G401 (cell line): Measurements from ENCODE around the gene C17orf107. TPM values are rescaled to one million over a fixed set of nuclear protein-coding genes. Genes with fewer than 3 reads are reported as not detected.
"Not testable (repeated sequence)": the region's sequence is repeated elsewhere in the genome, so short reads cannot be mapped to it uniquely, and the experiment has no call there.

ENCODE experiments used
- DNase-seq: peaks from one replicate; pipeline ENCODE4 v3.0.0-alpha.2; 2015; ENCODE audit warnings: low spot score
- in situ Hi-C: cut with HindIII; loops from 2 replicates; pipeline ENCODE4 v1.10.0; 2016; ENCODE audit warnings: low sequenced_read_pairs, mixed read lengths
- total RNA-seq: library from RNA; depleted of rRNA; stranded (reverse); fragments of >200 nt; shearing (Covaris generic); gene quantifications from 2 replicates; pipeline ENCODE4 v1.2.3, GENCODE V29; 2014

Gene C17orf107
- total RNA-seq, 1 experiment from 2014 or later: not detected

GRCh38 chr17:4896332-4897197, 2.8 kb upstream of the C17orf107 start:
- in situ Hi-C loops: no loop called here
- DNase-seq: no peak

- no peak for DNase-seq
- in situ Hi-C loops: no loop called here
Measured at GRCh38 chr17:4897198-4897687, 2.1 kb upstream of the C17orf107 start.

- DNase-seq: no peak
- in situ Hi-C loops: no loop called here
Measured at GRCh38 chr17:4897785-4898184, 1.6 kb upstream of the C17orf107 start.

- in situ Hi-C loops: no loop called here
- DNase-seq: no peak
Measured at GRCh38 chr17:4898351-4898750, 985 bp upstream of the C17orf107 start.

- in situ Hi-C loops: no loop called here
- DNase-seq: no peak
Measured at GRCh38 chr17:4898927-4899326, 409 bp upstream of the C17orf107 start.

- in situ Hi-C loops: no loop called here
- peak; percentile 17 for DNase-seq
Measured at GRCh38 chr17:4900231-4901107, 1.1 kb downstream of the C17orf107 start.

GRCh38 chr17:4901108-4901647, 1.8 kb downstream of the C17orf107 start:
- in situ Hi-C loops: no loop called here
- no peak for DNase-seq

GRCh38 chr17:4901648-4902344, 2.5 kb downstream of the C17orf107 start:
- in situ Hi-C loops: no loop called here
- DNase-seq: peak; percentile 19

- in situ Hi-C loops: no loop called here
- DNase-seq: no peak
Measured at GRCh38 chr17:4902540-4902939, 3.2 kb downstream of the C17orf107 start.

- in situ Hi-C loops: no loop called here
- DNase-seq: peak; percentile 90
Measured at GRCh38 chr17:4903051-4903818, 3.9 kb downstream of the C17orf107 start, which contains the start of gene CHRNE. TSS of gene CHRNE (minus strand) at chr17:4903098. CDS start at chr17:4903063, 35 bp downstream.

GRCh38 chr17:4906642-4907041, 7.3 kb downstream of the C17orf107 start:
- DNase-seq, in situ Hi-C loops: not testable (repeated sequence)

- in situ Hi-C loops: no loop called here
- no peak for DNase-seq
Measured at GRCh38 chr17:4908301-4908700, 9.0 kb downstream of the C17orf107 start.

- in situ Hi-C loops: no loop called here
- peak; percentile 80 for DNase-seq
Measured at GRCh38 chr17:4908711-4909496, 9.6 kb downstream of the C17orf107 start.

- in situ Hi-C loops: no loop called here
- no peak for DNase-seq
Measured at GRCh38 chr17:4913994-4914393, 14.7 kb downstream of the C17orf107 start.

GRCh38 chr17:4914551-4914950, 15.2 kb downstream of the C17orf107 start:
- in situ Hi-C loops, DNase-seq: not testable (repeated sequence)

- DNase-seq: no peak
- in situ Hi-C loops: no loop called here
Measured at GRCh38 chr17:4919511-4920047, 20.2 kb downstream of the C17orf107 start.

GRCh38 chr17:4920351-4921048, 21.2 kb downstream of the C17orf107 start:
- no peak for DNase-seq
- in situ Hi-C loops: no loop called here
